SK-N-SH treated with all-trans-retinoic acid at 6 μM for 48 hours (cell line): ENCODE measurements around the gene MSI1.
A peak's percentile ranks its signal among the peaks of the same experiment; 100 is the strongest.

Experiments
- ATAC-seq: fragments of 200-7000 bp; cut with Tn5 transposase; 3 replicates; pipeline ENCODE4 v1.9.1; 2020; ENCODE audit warnings: mild to moderate bottlenecking, moderate library complexity
- ARNTL ChIP-seq: fragments of 450-650 bp; formaldehyde crosslinking; IDR thresholded peaks from 2 replicates; pipeline ENCODE4 v1.5.0; 2020; ENCODE audit warnings: low read depth, mild to moderate bottlenecking, moderate library complexity, borderline replicate concordance
- BACH2 ChIP-seq: fragments of 250-450 bp; sonication (Bioruptor Pico); IDR thresholded peaks from 2 replicates; pipeline ENCODE4 v1.9.0; 2021; ENCODE audit warnings: mild to moderate bottlenecking, borderline replicate concordance
- CSDC2 ChIP-seq: fragments of 250-450 bp; sonication (Bioruptor Pico); IDR thresholded peaks from 2 replicates; pipeline ENCODE4 v1.5.0; 2020; ENCODE audit warnings: mild to moderate bottlenecking, moderate library complexity
- ESRRG ChIP-seq: fragments of 250-450 bp; sonication (Bioruptor Pico); IDR thresholded peaks from 2 replicates; pipeline ENCODE4 v1.6.1; 2021; ENCODE audit warnings: mild to moderate bottlenecking
- ISL1 ChIP-seq: fragments of 250-450 bp; sonication (Bioruptor Pico); IDR thresholded peaks from 2 replicates; pipeline ENCODE4 v2.1.2; 2022; ENCODE audit warnings: mild to moderate bottlenecking, moderate library complexity
- OSR1 ChIP-seq: fragments of 250-450 bp; sonication (Bioruptor Pico); IDR thresholded peaks from 2 replicates; pipeline ENCODE4 v1.8.0; 2022; ENCODE audit warnings: moderate library complexity, mild to moderate bottlenecking, inconsistent platforms
- PPARA ChIP-seq: fragments of 250-450 bp; sonication (Bioruptor Pico); IDR thresholded peaks from 2 replicates; pipeline ENCODE4 v1.5.0; 2020; ENCODE audit warnings: mild to moderate bottlenecking, borderline replicate concordance
- RARB ChIP-seq: fragments of 250-450 bp; sonication (Bioruptor Pico); IDR thresholded peaks from 2 replicates; pipeline ENCODE4 v1.8.0; 2021; ENCODE audit warnings: mild to moderate bottlenecking, moderate library complexity
- SNAI2 ChIP-seq: fragments of 250-450 bp; sonication (Bioruptor Pico); IDR thresholded peaks from 2 replicates; pipeline ENCODE4 v1.5.0; 2020; ENCODE audit warnings: mild to moderate bottlenecking, moderate library complexity
- TCF4 ChIP-seq: fragments of 250-450 bp; sonication (Bioruptor Pico); IDR thresholded peaks from 2 replicates; pipeline ENCODE4 v1.8.0; 2021; ENCODE audit warnings: mild to moderate bottlenecking, moderate library complexity, borderline replicate concordance
- TOX ChIP-seq: fragments of 250-450 bp; sonication (Bioruptor Pico); IDR thresholded peaks from 2 replicates; pipeline ENCODE4 v1.8.0; 2021; ENCODE audit warnings: mild to moderate bottlenecking, moderate library complexity, borderline replicate concordance
- ZC3H10 ChIP-seq: fragments of 250-450 bp; sonication (Bioruptor Pico); IDR thresholded peaks from 2 replicates; pipeline ENCODE4 v1.5.1; 2021; ENCODE audit warnings: mild to moderate bottlenecking, moderate library complexity
- ZFP3 ChIP-seq: fragments of 250-450 bp; sonication (Bioruptor Pico); IDR thresholded peaks from 2 replicates; pipeline ENCODE4 v1.5.0; 2020; ENCODE audit warnings: mild to moderate bottlenecking, moderate library complexity
- ZFP30 ChIP-seq: fragments of 450-650 bp; formaldehyde crosslinking; IDR thresholded peaks from 2 replicates; pipeline ENCODE4 v1.5.0; 2022; ENCODE audit warnings: mild to moderate bottlenecking, moderate library complexity
- ZNF565 ChIP-seq: fragments of 450-650 bp; formaldehyde crosslinking; conservative IDR thresholded peaks from 2 replicates; pipeline ENCODE4 v1.5.0; 2020; ENCODE audit warnings: low read depth, mild to moderate bottlenecking, moderate library complexity
- ZNF70 ChIP-seq: fragments of 450-650 bp; formaldehyde crosslinking; IDR thresholded peaks from 2 replicates; pipeline ENCODE4 v1.5.0; 2020; ENCODE audit warnings: mild to moderate bottlenecking, moderate library complexity
- ZNF8 ChIP-seq: fragments of 450-650 bp; formaldehyde crosslinking; IDR thresholded peaks from 2 replicates; pipeline ENCODE4 v1.5.0; 2020; ENCODE audit warnings: mild to moderate bottlenecking, moderate library complexity
- TF ChIP-seq, protein P1 (sequence below): fragments of 250-450 bp; sonication (Bioruptor Pico); IDR thresholded peaks from 2 replicates; pipeline ENCODE4 v1.5.1; 2020; ENCODE audit warnings: low read depth, mild to moderate bottlenecking, moderate library complexity
- TF ChIP-seq, protein P2 (sequence below): fragments of 250-450 bp; sonication (Bioruptor Pico); IDR thresholded peaks from 2 replicates; pipeline ENCODE4 v1.8.0; 2021; ENCODE audit warnings: low read depth, mild to moderate bottlenecking, moderate library complexity, borderline replicate concordance
- TF ChIP-seq, protein P3 (sequence below): fragments of 250-450 bp; sonication (Bioruptor Pico); IDR thresholded peaks from 2 replicates; pipeline ENCODE4 v1.8.0; 2020; ENCODE audit warnings: mild to moderate bottlenecking, moderate library complexity, borderline replicate concordance
- TF ChIP-seq, protein P4 (sequence below): fragments of 250-450 bp; sonication (Bioruptor Pico); IDR thresholded peaks from 2 replicates; pipeline ENCODE4 v1.5.0; 2020; ENCODE audit warnings: mild to moderate bottlenecking, moderate library complexity

MSI1 gene

DNA sequence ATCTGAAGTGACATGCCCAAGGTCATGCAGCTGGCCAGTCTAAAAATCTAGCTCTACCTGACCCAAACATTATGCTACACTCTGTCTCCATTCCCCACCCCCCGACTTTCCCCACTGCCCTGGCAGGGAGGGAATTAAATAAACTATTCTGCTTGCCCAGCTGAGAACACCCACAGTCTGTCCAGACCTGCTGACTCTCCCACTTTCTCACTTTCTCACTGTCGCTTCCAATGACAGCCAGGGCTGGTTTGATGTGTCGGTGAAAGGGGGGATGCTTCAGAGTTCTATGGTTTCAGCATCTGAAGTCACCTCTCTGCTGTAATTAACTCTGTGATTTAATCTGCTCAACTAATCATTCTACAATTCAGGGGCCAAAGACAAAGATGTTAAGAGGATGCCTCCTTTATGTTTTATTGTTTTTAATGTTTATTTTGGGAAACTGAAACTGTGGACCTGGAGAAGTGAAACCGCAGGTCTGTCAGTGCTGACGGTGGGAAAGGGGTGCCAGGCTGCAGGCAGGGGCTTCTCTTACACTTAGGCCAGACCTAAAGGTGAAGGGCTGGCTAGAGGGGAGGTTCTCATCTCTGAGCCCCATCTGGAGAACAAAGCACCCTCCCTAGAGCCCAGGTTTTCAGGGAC is 8.1 kb upstream of the MSI1 start:
- ATAC-seq = no peak
- no peak for TF ChIP-seq ZNF8
- TF ChIP-seq, protein P1, sequence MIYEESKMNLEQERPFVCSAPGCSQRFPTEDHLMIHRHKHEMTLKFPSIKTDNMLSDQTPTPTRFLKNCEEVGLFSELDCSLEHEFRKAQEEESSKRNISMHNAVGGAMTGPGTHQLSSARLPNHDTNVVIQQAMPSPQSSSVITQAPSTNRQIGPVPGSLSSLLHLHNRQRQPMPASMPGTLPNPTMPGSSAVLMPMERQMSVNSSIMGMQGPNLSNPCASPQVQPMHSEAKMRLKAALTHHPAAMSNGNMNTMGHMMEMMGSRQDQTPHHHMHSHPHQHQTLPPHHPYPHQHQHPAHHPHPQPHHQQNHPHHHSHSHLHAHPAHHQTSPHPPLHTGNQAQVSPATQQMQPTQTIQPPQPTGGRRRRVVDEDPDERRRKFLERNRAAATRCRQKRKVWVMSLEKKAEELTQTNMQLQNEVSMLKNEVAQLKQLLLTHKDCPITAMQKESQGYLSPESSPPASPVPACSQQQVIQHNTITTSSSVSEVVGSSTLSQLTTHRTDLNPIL = no peak
- TF ChIP-seq BACH2 (CRISPR knock-in tag) = no peak
- TF ChIP-seq OSR1 (CRISPR knock-in tag) = no peak
- TF ChIP-seq CSDC2 (CRISPR knock-in tag) = no peak
- TF ChIP-seq ZC3H10 (CRISPR knock-in tag) = no peak
- no peak for TF ChIP-seq SNAI2 (CRISPR knock-in tag)
- no peak for TF ChIP-seq ZNF565 (CRISPR knock-in tag)
- no peak for TF ChIP-seq ISL1 (CRISPR knock-in tag)
- TF ChIP-seq PPARA (CRISPR knock-in tag) = no peak
- TF ChIP-seq, protein P2, sequence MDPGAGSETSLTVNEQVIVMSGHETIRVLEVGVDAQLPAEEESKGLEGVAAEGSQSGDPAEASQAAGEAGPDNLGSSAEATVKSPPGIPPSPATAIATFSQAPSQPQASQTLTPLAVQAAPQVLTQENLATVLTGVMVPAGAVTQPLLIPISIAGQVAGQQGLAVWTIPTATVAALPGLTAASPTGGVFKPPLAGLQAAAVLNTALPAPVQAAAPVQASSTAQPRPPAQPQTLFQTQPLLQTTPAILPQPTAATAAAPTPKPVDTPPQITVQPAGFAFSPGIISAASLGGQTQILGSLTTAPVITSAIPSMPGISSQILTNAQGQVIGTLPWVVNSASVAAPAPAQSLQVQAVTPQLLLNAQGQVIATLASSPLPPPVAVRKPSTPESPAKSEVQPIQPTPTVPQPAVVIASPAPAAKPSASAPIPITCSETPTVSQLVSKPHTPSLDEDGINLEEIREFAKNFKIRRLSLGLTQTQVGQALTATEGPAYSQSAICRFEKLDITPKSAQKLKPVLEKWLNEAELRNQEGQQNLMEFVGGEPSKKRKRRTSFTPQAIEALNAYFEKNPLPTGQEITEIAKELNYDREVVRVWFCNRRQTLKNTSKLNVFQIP (CRISPR knock-in tag) = no peak

DNA sequence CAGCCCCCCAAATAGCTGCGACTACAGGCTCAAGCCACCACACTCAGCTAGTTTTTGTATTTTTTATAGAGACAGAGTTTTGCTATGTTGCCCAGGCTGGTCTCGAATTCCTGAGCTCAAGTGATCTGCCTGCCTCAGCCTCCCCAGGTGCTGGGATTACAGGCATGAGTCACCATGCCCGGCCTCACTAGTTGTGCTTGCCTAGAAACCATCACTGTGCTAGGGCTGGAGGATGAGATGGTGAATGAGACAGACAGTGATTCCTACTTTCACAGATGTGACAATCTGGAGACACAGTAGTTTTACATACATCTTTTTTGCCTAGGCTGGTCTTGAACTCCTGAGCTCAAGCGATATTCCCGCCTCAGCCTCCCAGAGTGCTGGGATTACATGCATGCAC is 7.5 kb upstream of the MSI1 start:
- ATAC-seq = peak; percentile 63
- TF ChIP-seq TOX (CRISPR knock-in tag) (no peak), ESRRG (CRISPR knock-in tag) (no peak), ZFP30 (no peak), ZNF70 (CRISPR knock-in tag) (no peak), PPARA (CRISPR knock-in tag) (no peak), BACH2 (CRISPR knock-in tag) (no peak), ZC3H10 (CRISPR knock-in tag) (no peak), ARNTL (no peak), ZFP3 (CRISPR knock-in tag) (no peak), TCF4 (CRISPR knock-in tag) (no peak), SNAI2 (CRISPR knock-in tag) (no peak), ZNF8 (no peak), OSR1 (CRISPR knock-in tag) (no peak)
- TF ChIP-seq, protein P1 = no peak
- TF ChIP-seq, protein P2 (CRISPR knock-in tag) = no peak
- TF ChIP-seq, protein P3, sequence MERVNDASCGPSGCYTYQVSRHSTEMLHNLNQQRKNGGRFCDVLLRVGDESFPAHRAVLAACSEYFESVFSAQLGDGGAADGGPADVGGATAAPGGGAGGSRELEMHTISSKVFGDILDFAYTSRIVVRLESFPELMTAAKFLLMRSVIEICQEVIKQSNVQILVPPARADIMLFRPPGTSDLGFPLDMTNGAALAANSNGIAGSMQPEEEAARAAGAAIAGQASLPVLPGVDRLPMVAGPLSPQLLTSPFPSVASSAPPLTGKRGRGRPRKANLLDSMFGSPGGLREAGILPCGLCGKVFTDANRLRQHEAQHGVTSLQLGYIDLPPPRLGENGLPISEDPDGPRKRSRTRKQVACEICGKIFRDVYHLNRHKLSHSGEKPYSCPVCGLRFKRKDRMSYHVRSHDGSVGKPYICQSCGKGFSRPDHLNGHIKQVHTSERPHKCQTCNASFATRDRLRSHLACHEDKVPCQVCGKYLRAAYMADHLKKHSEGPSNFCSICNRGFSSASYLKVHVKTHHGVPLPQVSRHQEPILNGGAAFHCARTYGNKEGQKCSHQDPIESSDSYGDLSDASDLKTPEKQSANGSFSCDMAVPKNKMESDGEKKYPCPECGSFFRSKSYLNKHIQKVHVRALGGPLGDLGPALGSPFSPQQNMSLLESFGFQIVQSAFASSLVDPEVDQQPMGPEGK (CRISPR knock-in tag) = no peak
- TF ChIP-seq, all 23 proteins: peak for 0

DNA sequence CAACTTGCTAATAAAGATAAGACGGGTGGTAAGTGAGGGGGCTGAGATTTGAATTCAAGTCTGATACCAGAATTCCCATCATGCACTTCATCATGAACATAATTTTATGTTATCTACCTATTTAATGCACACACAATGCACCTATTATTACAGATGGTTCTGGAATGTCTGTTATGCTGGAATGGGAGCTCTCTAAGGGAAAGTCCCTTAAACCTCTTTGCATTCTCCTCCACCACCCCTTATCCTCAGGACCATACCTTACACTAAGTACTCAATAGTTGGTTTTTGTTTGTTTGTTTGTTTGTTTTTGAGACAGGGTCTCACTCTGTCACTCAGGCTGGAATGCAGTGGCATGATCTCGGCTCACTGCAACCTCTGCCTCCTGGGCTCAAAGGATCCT is 7.0 kb upstream of the MSI1 start:
- TF ChIP-seq, protein P1 = no peak
- TF ChIP-seq ISL1 (CRISPR knock-in tag) = no peak
- TF ChIP-seq OSR1 (CRISPR knock-in tag) = no peak
- TF ChIP-seq, protein P4, sequence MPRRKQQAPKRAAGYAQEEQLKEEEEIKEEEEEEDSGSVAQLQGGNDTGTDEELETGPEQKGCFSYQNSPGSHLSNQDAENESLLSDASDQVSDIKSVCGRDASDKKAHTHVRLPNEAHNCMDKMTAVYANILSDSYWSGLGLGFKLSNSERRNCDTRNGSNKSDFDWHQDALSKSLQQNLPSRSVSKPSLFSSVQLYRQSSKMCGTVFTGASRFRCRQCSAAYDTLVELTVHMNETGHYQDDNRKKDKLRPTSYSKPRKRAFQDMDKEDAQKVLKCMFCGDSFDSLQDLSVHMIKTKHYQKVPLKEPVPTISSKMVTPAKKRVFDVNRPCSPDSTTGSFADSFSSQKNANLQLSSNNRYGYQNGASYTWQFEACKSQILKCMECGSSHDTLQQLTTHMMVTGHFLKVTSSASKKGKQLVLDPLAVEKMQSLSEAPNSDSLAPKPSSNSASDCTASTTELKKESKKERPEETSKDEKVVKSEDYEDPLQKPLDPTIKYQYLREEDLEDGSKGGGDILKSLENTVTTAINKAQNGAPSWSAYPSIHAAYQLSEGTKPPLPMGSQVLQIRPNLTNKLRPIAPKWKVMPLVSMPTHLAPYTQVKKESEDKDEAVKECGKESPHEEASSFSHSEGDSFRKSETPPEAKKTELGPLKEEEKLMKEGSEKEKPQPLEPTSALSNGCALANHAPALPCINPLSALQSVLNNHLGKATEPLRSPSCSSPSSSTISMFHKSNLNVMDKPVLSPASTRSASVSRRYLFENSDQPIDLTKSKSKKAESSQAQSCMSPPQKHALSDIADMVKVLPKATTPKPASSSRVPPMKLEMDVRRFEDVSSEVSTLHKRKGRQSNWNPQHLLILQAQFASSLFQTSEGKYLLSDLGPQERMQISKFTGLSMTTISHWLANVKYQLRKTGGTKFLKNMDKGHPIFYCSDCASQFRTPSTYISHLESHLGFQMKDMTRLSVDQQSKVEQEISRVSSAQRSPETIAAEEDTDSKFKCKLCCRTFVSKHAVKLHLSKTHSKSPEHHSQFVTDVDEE (CRISPR knock-in tag) = no peak
- TF ChIP-seq TOX (CRISPR knock-in tag) = no peak
- no peak for TF ChIP-seq RARB (CRISPR knock-in tag)
- no peak for TF ChIP-seq ZNF70 (CRISPR knock-in tag)
- no peak for TF ChIP-seq ZC3H10 (CRISPR knock-in tag)
- TF ChIP-seq ARNTL = no peak
- TF ChIP-seq ZNF8 = no peak
- no peak for TF ChIP-seq ZFP3 (CRISPR knock-in tag)
- TF ChIP-seq, protein P2 (CRISPR knock-in tag) = no peak
- TF ChIP-seq ZNF565 (CRISPR knock-in tag) = no peak
- TF ChIP-seq ESRRG (CRISPR knock-in tag) = no peak
- no peak for TF ChIP-seq SNAI2 (CRISPR knock-in tag)
- no peak for TF ChIP-seq PPARA (CRISPR knock-in tag)
- TF ChIP-seq TCF4 (CRISPR knock-in tag) = no peak
- no peak for TF ChIP-seq BACH2 (CRISPR knock-in tag)
- no peak for ATAC-seq
